Prostate gland (tissue), 2 donors: ENCODE data around the gene PYGO1. TPM values are rescaled to one million over a fixed set of nuclear protein-coding genes. Genes with fewer than 3 reads are reported as not detected.
A peak's percentile ranks its signal among the peaks of the same experiment; 100 is the strongest.

ENCODE experiments used
- DNase-seq: peaks from one replicate; pipeline ENCODE4 v3.0.0-alpha.2; 2019; ENCODE audit warnings: low spot score
- H3K27ac ChIP-seq, 2 donors: fragments of 200-600 bp; sonication (generic); 2 replicates each; pipeline ENCODE4 v1.5.1; 2017 to 2019
- H3K27me3 ChIP-seq: fragments of 200-600 bp; sonication (generic); replicated peaks from 2 replicates; pipeline ENCODE4 v1.5.1; 2019; ENCODE audit not compliant: insufficient read depth
- H3K36me3 ChIP-seq, 2 donors: fragments of 200-600 bp; sonication (generic); 1 replicate in 1 of 2; 2 replicates in 1 of 2; pipeline versions ENCODE4 v1.5.1 to v1.8.1; 2017 to 2019
- H3K4me1 ChIP-seq: fragments of 200-600 bp; sonication (generic); replicated peaks from 2 replicates; pipeline ENCODE4 v1.5.1; 2019
- H3K4me3 ChIP-seq, 2 donors: fragments of 200-600 bp; sonication (generic); 2 replicates each; pipeline ENCODE4 v1.5.1; 2017 to 2019
- H3K9me3 ChIP-seq: fragments of 200-600 bp; sonication (generic); 2 replicates; pipeline ENCODE4 v1.5.1; 2017
- CTCF ChIP-seq, 4 experiments: fragments of 200-600 bp in 2 of 4; fragments of 450-650 bp in 2 of 4; sonication (generic) in 2 of 4; IDR thresholded peaks; 1 replicate in 3 of 4; 2 replicates in 1 of 4; pipeline ENCODE4 v1.5.1; 2016 to 2019; ENCODE audit warnings: antibody characterized with exemption in 4 of 4, mild to moderate bottlenecking in 2 of 4, moderate library complexity in 2 of 4
- POLR2A ChIP-seq: fragments of 450-650 bp; IDR thresholded peaks from one replicate; pipeline ENCODE4 v1.6.1; 2016; ENCODE audit warnings: antibody characterized with exemption, mild to moderate bottlenecking
- POLR2AphosphoS5 ChIP-seq: sonication (generic); formaldehyde crosslinking; IDR thresholded peaks from one replicate; pipeline ENCODE4 v1.6.1; 2017; ENCODE audit warnings: antibody characterized with exemption
- WGBS: methylation state at CpG from one replicate; pipeline ENCODE4 v1.1.5; 2018; 5-methylcytosine and 5-hydroxymethylcytosine counted together
- intact Hi-C: fragments of 100-400 bp; cut with DNase I; formaldehyde crosslinking; loops from one replicate; pipeline ENCODE4 v1.14.2; 2022
- total RNA-seq, 2 donors: library from RNA; depleted of rRNA; stranded (reverse); fragments of >200 nt; gene quantifications; one replicate each; pipeline ENCODE4 v1.1.0, GENCODE V29; 2016

The PYGO1 gene
- total RNA-seq, 2 donors from 2014 or later: 7.2 to 12.3 TPM

- no peaks in the 10 kb centered on the region for H3K27me3 ChIP-seq
- intact Hi-C loops: loop anchor here (10.0 kb wide), 1 partner anchor 184 kb away; the partner anchor contains the start of genes CCPG1 and PIERCE2
- no peak overlapping the region for H3K4me3 ChIP-seq
- no peaks in the 10 kb centered on the region for H3K9me3 ChIP-seq
- TF ChIP-seq POLR2AphosphoS5 (no peak), POLR2A (no peak), CTCF (IDR thresholded peaks at IDR 0.05) (no peak)
- WGBS: 95% methylated on average over 10 of the region's 10 CpGs
- H3K4me1 ChIP-seq: no peaks in the 10 kb centered on the region
- H3K36me3 ChIP-seq: no peaks in the 10 kb centered on the region
- H3K27ac ChIP-seq: peak overlapping the region in 1 of 2 donors; percentile 88
- DNase-seq: no peak
Observed at GRCh38 chr15:55589287-55589686, 1.1 kb upstream of the PYGO1 start.

- WGBS: 3% methylated on average over 19 of the region's 19 CpGs
- Histone ChIP-seq H3K27ac (peak overlapping the region; percentile 88 to 90), H3K36me3 (no peaks in the 10 kb centered on the region), H3K27me3 (no peaks in the 10 kb centered on the region), H3K4me3 (peak overlapping the region; percentile 68 to 72), H3K9me3 (no peaks in the 10 kb centered on the region), H3K4me1 (no peaks in the 10 kb centered on the region)
- intact Hi-C loops: loop anchor here (10.0 kb wide), 1 partner anchor 184 kb away; the partner anchor contains the start of genes CCPG1 and PIERCE2
- no peak for DNase-seq
- TF ChIP-seq POLR2AphosphoS5 (no peak), CTCF (IDR thresholded peaks at IDR 0.05) (no peak), POLR2A (no peak)
Observed at GRCh38 chr15:55588815-55589115, 620 bp upstream of the PYGO1 start.

GRCh38 chr15:55587321-55588069, 650 bp downstream of the PYGO1 start:
- no peaks in the 10 kb centered on the region for H3K27me3 ChIP-seq
- no peaks in the 10 kb centered on the region for H3K36me3 ChIP-seq
- no peaks in the 10 kb centered on the region for H3K9me3 ChIP-seq
- no peaks in the 10 kb centered on the region for H3K4me1 ChIP-seq
- H3K4me3 ChIP-seq: peak overlapping the region; percentile 68 to 72
- no peak for TF ChIP-seq POLR2A
- no peak for TF ChIP-seq CTCF (IDR thresholded peaks at IDR 0.05)
- TF ChIP-seq POLR2AphosphoS5: no peak
- WGBS: 3% methylated on average over 63 of the region's 65 CpGs
- intact Hi-C loops: loop anchor here (10.0 kb wide), 1 partner anchor 183 kb away; the partner anchor contains the start of genes CCPG1 and PIERCE2
- DNase-seq: no peak
- peak overlapping the region; percentile 88 to 90 for H3K27ac ChIP-seq

- Histone ChIP-seq H3K27ac (no peak overlapping the region), H3K27me3 (no peaks in the 10 kb centered on the region), H3K4me1 (no peaks in the 10 kb centered on the region), H3K36me3 (no peaks in the 10 kb centered on the region), H3K4me3 (peak overlapping the region; percentile 68 to 72), H3K9me3 (no peaks in the 10 kb centered on the region)
- TF ChIP-seq CTCF (IDR thresholded peaks at IDR 0.05) (no peak), POLR2AphosphoS5 (no peak), POLR2A (no peak)
- DNase-seq: no peak
- intact Hi-C loops: loop anchor here (10.0 kb wide), 1 partner anchor 182 kb away; the partner anchor contains the start of genes CCPG1 and PIERCE2
- 42% methylated on average over 3 of the region's 3 CpGs for WGBS
Observed at GRCh38 chr15:55586808-55587207, 1.3 kb downstream of the PYGO1 start.

- 66% methylated on average over 6 of the region's 6 CpGs for WGBS
- Histone ChIP-seq H3K36me3 (no peaks in the 10 kb centered on the region), H3K4me3 (no peak overlapping the region), H3K9me3 (no peaks in the 10 kb centered on the region), H3K27me3 (no peaks in the 10 kb centered on the region), H3K27ac (no peak overlapping the region), H3K4me1 (no peaks in the 10 kb centered on the region)
- DNase-seq: no peak
- no peak for TF ChIP-seq POLR2A
- no peak for TF ChIP-seq POLR2AphosphoS5
- no peak for TF ChIP-seq CTCF (IDR thresholded peaks at IDR 0.05)
- intact Hi-C loops: no loop called here
Observed at GRCh38 chr15:55576943-55577342, 11.2 kb downstream of the PYGO1 start.
